ENCODE data around the gene OSBPL2.

- TF ChIP-seq CTCF (IDR thresholded peaks at IDR 0.05) (no peak), POLR2A (IDR thresholded peaks at IDR 0.05) (no peak)
These were observed 76.0 kb downstream of the OSBPL2 start for GRCh38 chr20:62314339-62314638.

Data from esophagus squamous epithelium (tissue), 4 donors.